K562 (cell line): ENCODE data around the gene HOTAIR. TPM values are rescaled to one million over a fixed set of nuclear protein-coding genes. Genes with fewer than 3 reads are reported as not detected.

Source experiments
- CHD2 ChIP-seq: IDR thresholded peaks from 2 replicates; pipeline ENCODE4 v1.6.1; 2011; ENCODE audit warnings: low read depth, low read length
- CREM ChIP-seq: IDR thresholded peaks from 2 replicates; pipeline ENCODE4 v1.6.1; 2014; ENCODE audit warnings: antibody characterized with exemption, low read depth
- HDAC1 ChIP-seq, 2 experiments: fragments of 450-650 bp; IDR thresholded peaks; 2 replicates each; pipeline ENCODE4 v1.6.1; 2016 to 2017; ENCODE audit warnings: inconsistent platforms in 1 of 2, mild to moderate bottlenecking in 1 of 2, moderate library complexity in 1 of 2
- JUND ChIP-seq, 2 experiments: IDR thresholded peaks; 2 replicates in 1 of 2; 3 replicates in 1 of 2; pipeline ENCODE4 v1.6.1; 2011; ENCODE audit warnings: borderline replicate concordance in 2 of 2, low read depth in 2 of 2, low read length in 2 of 2, improper control_type of control experiment in 1 of 2, missing biosample characterization in 1 of 2, missing genetic modification characterization in 1 of 2, missing genetic modification reagents in 1 of 2
- PREB ChIP-seq: sonication (generic); formaldehyde crosslinking; IDR thresholded peaks from 2 replicates; pipeline ENCODE4 v1.8.1; 2023; ENCODE audit warnings: mild to moderate bottlenecking, missing genetic modification reagents
- PRPF4 ChIP-seq: fragments of 200-400 bp; formaldehyde crosslinking; IDR thresholded peaks from one replicate; pipeline ENCODE4 v1.6.1; 2017; ENCODE audit warnings: low read length, low read depth, mild to moderate bottlenecking; ENCODE audit not compliant: insufficient read depth, poor library complexity, severe bottlenecking
- REST ChIP-seq, 2 experiments: fragments of 450-650 bp; formaldehyde crosslinking in 1 of 2; IDR thresholded peaks; 2 replicates each; pipeline versions ENCODE4 v1.4.0 to v1.6.1; 2014 to 2020; ENCODE audit warnings: mild to moderate bottlenecking in 2 of 2, borderline replicate concordance in 1 of 2, low read depth in 1 of 2
- SMARCA4 ChIP-seq: fragments of 450-650 bp; IDR thresholded peaks from 2 replicates; pipeline ENCODE4 v1.6.1; 2016
- SRSF3 ChIP-seq: fragments of 200-400 bp; formaldehyde crosslinking; IDR thresholded peaks from 2 replicates; pipeline ENCODE4 v1.6.1; 2016; ENCODE audit warnings: mild to moderate bottlenecking, low read length, moderate library complexity; ENCODE audit not compliant: insufficient read depth
- TAF1 ChIP-seq: IDR thresholded peaks from 2 replicates; pipeline ENCODE4 v1.6.1; 2011; ENCODE audit warnings: mild to moderate bottlenecking, low read length, moderate library complexity; ENCODE audit not compliant: insufficient read depth, control insufficient read depth, severe bottlenecking; ENCODE audit errors: extremely low read depth
- TAF9B ChIP-seq: fragments of 450-650 bp; IDR thresholded peaks from 2 replicates; pipeline ENCODE4 v1.6.1; 2018; ENCODE audit warnings: mild to moderate bottlenecking; ENCODE audit not compliant: partially characterized antibody
- ZBTB2 ChIP-seq: fragments of 450-650 bp; IDR thresholded peaks from 2 replicates; pipeline ENCODE4 v1.6.1; 2016; ENCODE audit warnings: antibody characterized with exemption
- ZNF165 ChIP-seq: fragments of 250-450 bp; sonication (Bioruptor Pico); IDR thresholded peaks from 2 replicates; pipeline ENCODE4 v1.4.0; 2020; ENCODE audit warnings: borderline replicate concordance
- ZSCAN29 ChIP-seq: fragments of 450-650 bp; IDR thresholded peaks from 2 replicates; pipeline ENCODE4 v1.6.1; 2017
- polyA plus RNA-seq, 8 experiments: library from polyadenylated mRNA; depleted of rRNA in 4 of 8; stranded (reverse) in 5 of 8; unstranded in 3 of 8; fragments of >200 nt; fragmentation: Nextera tagmentation in 2 of 8; fragmentation: Illumina TruSeq in 1 of 8; extraction: Ambion mirVana in 2 of 8; extraction: Trizol in 1 of 8; gene quantifications; 2 replicates each; pipeline versions ENCODE4 v1.2.1 to v1.2.3, GENCODE V29; 2011 to 2014; ENCODE audit warnings: inconsistent platforms in 1 of 8, missing spikeins in 1 of 8
- total RNA-seq, 7 experiments: library from RNA; depleted of rRNA in 6 of 7; stranded (reverse); fragments of >200 nt in 6 of 7; fragmentation: Illumina TruSeq in 2 of 7; extraction: Trizol in 2 of 7; gene quantifications; 2 replicates each; pipeline versions ENCODE4 v1.2.1 to v1.2.3, GENCODE V29; 2011 to 2021; ENCODE audit warnings: low replicate concordance in 1 of 7

HOTAIR gene
- total and polyA plus RNA-seq, 9 of the 15 experiments (the other 6 are each of a cell fraction or from before 2014, with no cell fraction given), result 0.04 TPM; not detected in 8

- peak; percentile 23; the same call in 1 of the 2 replicates for TF ChIP-seq JUND (IDR thresholded peaks at IDR 0.05; ENCODE audit: borderline replicate concordance, low read depth, low read length)
- 0 out of 3 replicates have a peak, but pooled peaks have one; percentile 47 for TF ChIP-seq JUND (tag; IDR thresholded peaks at IDR 0.05; ENCODE audit: borderline replicate concordance, low read depth, low read length)
- peak; percentile 70 for TF ChIP-seq TAF9B
- TF ChIP-seq SMARCA4, result no peak
- no peak for TF ChIP-seq ZSCAN29
- TF ChIP-seq CREM, result peak; percentile 84
- TF ChIP-seq ZBTB2, result peak; percentile 42; the same call in 1 of the 2 replicates
- TF ChIP-seq TAF1, result peak; percentile 53
- TF ChIP-seq CHD2, result peak; percentile 59; the same call in 1 of the 2 replicates
- no peak for TF ChIP-seq ZNF165 (CRISPR knock-in tag)
- TF ChIP-seq SRSF3, result 0 out of 2 replicates have a peak, but pooled peaks have one; percentile 51
- no peak for TF ChIP-seq PRPF4
- TF ChIP-seq PREB, result no peak
- peak; percentile 62 for TF ChIP-seq REST (IDR thresholded peaks at IDR 0.05; ENCODE audit: borderline replicate concordance)
- no peak for TF ChIP-seq REST (CRISPR knock-in tag; IDR thresholded peaks at IDR 0.05; ENCODE audit: low read depth)
- no peak for TF ChIP-seq HDAC1 (IDR thresholded peaks at IDR 0.05)
Measured at GRCh38 chr12:53999559-54000115, 24.9 kb upstream of the HOTAIR start (continued).
